IMR-90 (cell line): ENCODE measurements around the gene SHROOM1.

Source experiments
- BHLHE40 ChIP-seq: fragments of 150-350 bp; IDR thresholded peaks from 2 replicates; pipeline ENCODE4 v1.6.1; 2016; ENCODE audit warnings: mild to moderate bottlenecking, low read depth, low read length
- CEBPB ChIP-seq: IDR thresholded peaks from 2 replicates; pipeline ENCODE4 v1.6.1; 2012; ENCODE audit warnings: low read depth, low read length, improper control_type of control experiment
- FOS ChIP-seq: fragments of 150-350 bp; IDR thresholded peaks from 2 replicates; pipeline ENCODE4 v1.6.1; 2016; ENCODE audit warnings: low read depth, low read length
- MAFK ChIP-seq: IDR thresholded peaks from 2 replicates; pipeline ENCODE4 v1.6.1; 2012; ENCODE audit warnings: low read depth, low read length, improper control_type of control experiment
- MAZ ChIP-seq: IDR thresholded peaks from 2 replicates; pipeline ENCODE4 v1.6.1; 2012; ENCODE audit warnings: low read depth, mild to moderate bottlenecking, low read length, improper control_type of control experiment, moderate library complexity, borderline replicate concordance
- MXI1 ChIP-seq: IDR thresholded peaks from 2 replicates; pipeline ENCODE4 v1.6.1; 2012; ENCODE audit warnings: low read depth, mild to moderate bottlenecking, low read length, moderate library complexity, borderline replicate concordance
- NFE2L2 ChIP-seq: fragments of 150-350 bp; IDR thresholded peaks from 2 replicates; pipeline ENCODE4 v1.6.1; 2016; ENCODE audit warnings: low read depth, mild to moderate bottlenecking, low read length
- POLR2A ChIP-seq: IDR thresholded peaks from 2 replicates; pipeline ENCODE4 v1.6.1; 2012; ENCODE audit warnings: mild to moderate bottlenecking, low read depth, low read length
- RAD21 ChIP-seq: IDR thresholded peaks from 2 replicates; pipeline ENCODE4 v1.6.1; 2012; ENCODE audit warnings: low read length, improper control_type of control experiment
- RFX5 ChIP-seq: IDR thresholded peaks from 2 replicates; pipeline ENCODE4 v1.8.0; 2012; ENCODE audit warnings: low read depth, mild to moderate bottlenecking, low read length, moderate library complexity
- SMC3 ChIP-seq: fragments of 150-350 bp; IDR thresholded peaks from 2 replicates; pipeline ENCODE4 v1.6.1; 2016; ENCODE audit warnings: low read depth, mild to moderate bottlenecking, antibody characterized with exemption, low read length, moderate library complexity
- TF ChIP-seq, protein P1 (sequence below): conservative IDR thresholded peaks from 2 replicates; pipeline ENCODE4 v1.5.1; 2012; ENCODE audit warnings: mild to moderate bottlenecking, low read depth, low read length, improper control_type of control experiment
- TF ChIP-seq, protein P2 (sequence below): fragments of 150-350 bp; IDR thresholded peaks from 2 replicates; pipeline ENCODE4 v1.6.1; 2017; ENCODE audit warnings: mild to moderate bottlenecking, antibody characterized with exemption, low read length, low read depth
- TF ChIP-seq, protein P3 (sequence below): fragments of 150-350 bp; IDR thresholded peaks from 2 replicates; pipeline ENCODE4 v1.6.1; 2016; ENCODE audit warnings: low read depth, mild to moderate bottlenecking, low read length, moderate library complexity, borderline replicate concordance

DNA sequence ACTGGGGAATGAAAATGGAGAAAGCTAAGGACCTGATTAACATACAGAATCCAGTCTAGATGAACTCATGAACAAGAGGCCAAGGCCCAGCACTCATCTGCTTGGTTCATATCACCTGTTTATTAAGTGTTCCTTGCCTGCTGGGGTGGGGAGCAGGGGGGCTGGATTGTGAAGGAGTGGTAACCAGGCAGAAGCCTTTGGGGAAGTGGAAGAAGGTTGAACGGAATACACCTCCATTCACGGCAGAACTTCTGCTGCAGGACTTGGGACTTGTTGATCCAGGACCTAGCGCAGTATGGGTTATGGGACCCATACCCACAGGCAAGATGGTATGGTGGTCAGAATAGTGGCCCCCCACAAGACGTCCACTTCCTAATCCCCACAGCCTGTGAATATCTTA, 44.6 kb downstream of the SHROOM1 start:
- TF ChIP-seq, protein P1, sequence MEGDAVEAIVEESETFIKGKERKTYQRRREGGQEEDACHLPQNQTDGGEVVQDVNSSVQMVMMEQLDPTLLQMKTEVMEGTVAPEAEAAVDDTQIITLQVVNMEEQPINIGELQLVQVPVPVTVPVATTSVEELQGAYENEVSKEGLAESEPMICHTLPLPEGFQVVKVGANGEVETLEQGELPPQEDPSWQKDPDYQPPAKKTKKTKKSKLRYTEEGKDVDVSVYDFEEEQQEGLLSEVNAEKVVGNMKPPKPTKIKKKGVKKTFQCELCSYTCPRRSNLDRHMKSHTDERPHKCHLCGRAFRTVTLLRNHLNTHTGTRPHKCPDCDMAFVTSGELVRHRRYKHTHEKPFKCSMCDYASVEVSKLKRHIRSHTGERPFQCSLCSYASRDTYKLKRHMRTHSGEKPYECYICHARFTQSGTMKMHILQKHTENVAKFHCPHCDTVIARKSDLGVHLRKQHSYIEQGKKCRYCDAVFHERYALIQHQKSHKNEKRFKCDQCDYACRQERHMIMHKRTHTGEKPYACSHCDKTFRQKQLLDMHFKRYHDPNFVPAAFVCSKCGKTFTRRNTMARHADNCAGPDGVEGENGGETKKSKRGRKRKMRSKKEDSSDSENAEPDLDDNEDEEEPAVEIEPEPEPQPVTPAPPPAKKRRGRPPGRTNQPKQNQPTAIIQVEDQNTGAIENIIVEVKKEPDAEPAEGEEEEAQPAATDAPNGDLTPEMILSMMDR: no peak
- TF ChIP-seq POLR2A (no peak), FOS (no peak), MAZ (no peak), BHLHE40 (no peak), RAD21 (no peak), MXI1 (no peak), SMC3 (no peak), NFE2L2 (no peak), CEBPB (no peak), MAFK (no peak), RFX5 (no peak)
- TF ChIP-seq, protein P2, sequence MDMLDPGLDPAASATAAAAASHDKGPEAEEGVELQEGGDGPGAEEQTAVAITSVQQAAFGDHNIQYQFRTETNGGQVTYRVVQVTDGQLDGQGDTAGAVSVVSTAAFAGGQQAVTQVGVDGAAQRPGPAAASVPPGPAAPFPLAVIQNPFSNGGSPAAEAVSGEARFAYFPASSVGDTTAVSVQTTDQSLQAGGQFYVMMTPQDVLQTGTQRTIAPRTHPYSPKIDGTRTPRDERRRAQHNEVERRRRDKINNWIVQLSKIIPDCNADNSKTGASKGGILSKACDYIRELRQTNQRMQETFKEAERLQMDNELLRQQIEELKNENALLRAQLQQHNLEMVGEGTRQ: no peak
- TF ChIP-seq, protein P3, sequence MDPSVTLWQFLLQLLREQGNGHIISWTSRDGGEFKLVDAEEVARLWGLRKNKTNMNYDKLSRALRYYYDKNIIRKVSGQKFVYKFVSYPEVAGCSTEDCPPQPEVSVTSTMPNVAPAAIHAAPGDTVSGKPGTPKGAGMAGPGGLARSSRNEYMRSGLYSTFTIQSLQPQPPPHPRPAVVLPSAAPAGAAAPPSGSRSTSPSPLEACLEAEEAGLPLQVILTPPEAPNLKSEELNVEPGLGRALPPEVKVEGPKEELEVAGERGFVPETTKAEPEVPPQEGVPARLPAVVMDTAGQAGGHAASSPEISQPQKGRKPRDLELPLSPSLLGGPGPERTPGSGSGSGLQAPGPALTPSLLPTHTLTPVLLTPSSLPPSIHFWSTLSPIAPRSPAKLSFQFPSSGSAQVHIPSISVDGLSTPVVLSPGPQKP: no peak
